ENCODE data around the gene RRP12.

DNA sequence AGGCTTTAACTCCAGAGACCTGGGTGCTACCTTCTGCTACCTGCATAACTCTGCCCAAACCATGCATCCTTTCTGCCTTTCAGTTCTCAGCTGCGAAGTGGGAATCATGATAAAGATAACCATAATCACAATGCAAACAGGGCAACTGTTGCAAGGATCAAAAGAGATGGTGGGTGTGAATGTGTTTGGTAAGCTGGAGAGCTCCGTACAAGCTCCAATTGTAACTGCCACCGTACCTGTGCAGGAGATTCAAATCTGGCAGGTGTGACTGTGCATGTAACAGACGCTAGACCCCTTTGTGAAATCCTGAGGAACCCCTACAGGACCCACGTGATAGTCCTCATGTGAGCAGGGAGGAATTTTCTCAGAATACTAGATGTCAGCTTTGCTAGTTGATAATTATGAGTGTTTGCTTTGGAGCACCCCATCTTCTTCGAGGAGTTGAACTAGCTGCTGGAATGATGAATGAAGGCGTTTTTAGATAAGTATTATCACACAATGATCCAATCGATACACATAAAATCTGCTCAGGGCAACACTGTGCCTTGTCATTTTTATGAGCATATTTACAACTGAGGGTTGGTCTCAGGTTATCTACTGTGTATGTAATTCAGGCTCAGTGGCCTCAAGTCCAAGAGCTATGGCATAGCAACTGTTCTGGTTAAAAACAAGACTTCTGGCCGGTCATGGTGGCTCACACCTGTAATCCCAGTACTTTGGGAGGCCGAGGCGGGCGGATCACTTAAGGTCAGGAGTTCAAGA lies 51.2 kb downstream of the RRP12 start:
- no peak for TF ChIP-seq POLR2AphosphoS5 (IDR thresholded peaks at IDR 0.05; ENCODE audit: low read depth, low read length)
- no peak for TF ChIP-seq TAF1 (IDR thresholded peaks at IDR 0.05; ENCODE audit: borderline replicate concordance, insufficient read depth, low read length)
- TF ChIP-seq, protein P1, sequence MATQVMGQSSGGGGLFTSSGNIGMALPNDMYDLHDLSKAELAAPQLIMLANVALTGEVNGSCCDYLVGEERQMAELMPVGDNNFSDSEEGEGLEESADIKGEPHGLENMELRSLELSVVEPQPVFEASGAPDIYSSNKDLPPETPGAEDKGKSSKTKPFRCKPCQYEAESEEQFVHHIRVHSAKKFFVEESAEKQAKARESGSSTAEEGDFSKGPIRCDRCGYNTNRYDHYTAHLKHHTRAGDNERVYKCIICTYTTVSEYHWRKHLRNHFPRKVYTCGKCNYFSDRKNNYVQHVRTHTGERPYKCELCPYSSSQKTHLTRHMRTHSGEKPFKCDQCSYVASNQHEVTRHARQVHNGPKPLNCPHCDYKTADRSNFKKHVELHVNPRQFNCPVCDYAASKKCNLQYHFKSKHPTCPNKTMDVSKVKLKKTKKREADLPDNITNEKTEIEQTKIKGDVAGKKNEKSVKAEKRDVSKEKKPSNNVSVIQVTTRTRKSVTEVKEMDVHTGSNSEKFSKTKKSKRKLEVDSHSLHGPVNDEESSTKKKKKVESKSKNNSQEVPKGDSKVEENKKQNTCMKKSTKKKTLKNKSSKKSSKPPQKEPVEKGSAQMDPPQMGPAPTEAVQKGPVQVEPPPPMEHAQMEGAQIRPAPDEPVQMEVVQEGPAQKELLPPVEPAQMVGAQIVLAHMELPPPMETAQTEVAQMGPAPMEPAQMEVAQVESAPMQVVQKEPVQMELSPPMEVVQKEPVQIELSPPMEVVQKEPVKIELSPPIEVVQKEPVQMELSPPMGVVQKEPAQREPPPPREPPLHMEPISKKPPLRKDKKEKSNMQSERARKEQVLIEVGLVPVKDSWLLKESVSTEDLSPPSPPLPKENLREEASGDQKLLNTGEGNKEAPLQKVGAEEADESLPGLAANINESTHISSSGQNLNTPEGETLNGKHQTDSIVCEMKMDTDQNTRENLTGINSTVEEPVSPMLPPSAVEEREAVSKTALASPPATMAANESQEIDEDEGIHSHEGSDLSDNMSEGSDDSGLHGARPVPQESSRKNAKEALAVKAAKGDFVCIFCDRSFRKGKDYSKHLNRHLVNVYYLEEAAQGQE (IDR thresholded peaks at IDR 0.05; ENCODE audit: insufficient read depth in 1 of 2, low read depth in 2 of 2, low read length in 2 of 2) = no peak
